ENCODE results near the gene SSX2B. TPM values are rescaled to one million over a fixed set of nuclear protein-coding genes. Genes with fewer than 3 reads are reported as not detected.
"Not testable (repeated sequence)": the region's sequence is repeated elsewhere in the genome, so short reads cannot be mapped to it uniquely, and the experiment has no call there.

Gene SSX2B
- total RNA-seq = not detected

GRCh38 chrX:52750952-52751351 lies at the start of gene SSX2B:
Gene SSX2B, plus strand, starts transcription at chrX:52751252. Its CDS starts 1,429 bp downstream, at chrX:52752681.
- POLR2A ChIA-PET, ATAC-seq: not testable (repeated sequence)

GRCh38 chrX:52707078-52707477 lies 44.0 kb upstream of the SSX2B start, which contains the start of gene SSX2:
Gene SSX2, minus strand, starts transcription at chrX:52707178. Its CDS starts 1,429 bp downstream, at chrX:52705749.
- DNase-seq; H3K9me3 Mint-ChIP-seq (ENCODE audit: insufficient read depth); H3K36me3 Mint-ChIP-seq (ENCODE audit: low read depth); ATAC-seq; H3K27me3 Mint-ChIP-seq (ENCODE audit: low read depth); H3K4me3 Mint-ChIP-seq; H3K4me1 Mint-ChIP-seq (ENCODE audit: low read depth); CTCF ChIA-PET; H3K27ac Mint-ChIP-seq; POLR2A ChIA-PET: not testable (repeated sequence)

More at GRCh38 chrX:52750952-52751351, at the start of gene SSX2B:
- H3K27me3 Mint-ChIP-seq (ENCODE audit: low read depth); H3K27ac Mint-ChIP-seq; H3K9me3 Mint-ChIP-seq (ENCODE audit: insufficient read depth); DNase-seq; H3K36me3 Mint-ChIP-seq (ENCODE audit: low read depth); H3K4me1 Mint-ChIP-seq (ENCODE audit: low read depth); CTCF ChIA-PET; H3K4me3 Mint-ChIP-seq: not testable (repeated sequence)

- DNase-seq; H3K27ac Mint-ChIP-seq; CTCF ChIA-PET; H3K4me1 Mint-ChIP-seq (ENCODE audit: low read depth); POLR2A ChIA-PET; ATAC-seq; H3K4me3 Mint-ChIP-seq; H3K27me3 Mint-ChIP-seq (ENCODE audit: low read depth); H3K9me3 Mint-ChIP-seq (ENCODE audit: insufficient read depth); H3K36me3 Mint-ChIP-seq (ENCODE audit: low read depth): not testable (repeated sequence)
These were observed 14.9 kb downstream of the SSX2B start for GRCh38 chrX:52765983-52766382.

GRCh38 chrX:52773504-52773903 lies 22.5 kb downstream of the SSX2B start:
- H3K27me3 Mint-ChIP-seq (ENCODE audit: low read depth); CTCF ChIA-PET; H3K27ac Mint-ChIP-seq; H3K4me3 Mint-ChIP-seq; DNase-seq; POLR2A ChIA-PET; H3K9me3 Mint-ChIP-seq (ENCODE audit: insufficient read depth); H3K4me1 Mint-ChIP-seq (ENCODE audit: low read depth); H3K36me3 Mint-ChIP-seq (ENCODE audit: low read depth); ATAC-seq: not testable (repeated sequence)

- H3K36me3 Mint-ChIP-seq (ENCODE audit: low read depth); POLR2A ChIA-PET; H3K9me3 Mint-ChIP-seq (ENCODE audit: insufficient read depth); H3K27me3 Mint-ChIP-seq (ENCODE audit: low read depth); DNase-seq; H3K4me3 Mint-ChIP-seq; H3K27ac Mint-ChIP-seq; CTCF ChIA-PET; ATAC-seq; H3K4me1 Mint-ChIP-seq (ENCODE audit: low read depth): not testable (repeated sequence)
These were observed 46.3 kb downstream of the SSX2B start, which contains the start of gene SPANXN5 for GRCh38 chrX:52797327-52797726. Gene SPANXN5, minus strand, starts transcription at chrX:52797427. Its CDS starts 79 bp downstream, at chrX:52797348.

GRCh38 chrX:52804876-52805275 lies 53.8 kb downstream of the SSX2B start:
- POLR2A ChIA-PET; ATAC-seq; CTCF ChIA-PET; H3K4me3 Mint-ChIP-seq; H3K27ac Mint-ChIP-seq; H3K36me3 Mint-ChIP-seq (ENCODE audit: low read depth); H3K27me3 Mint-ChIP-seq (ENCODE audit: low read depth); H3K9me3 Mint-ChIP-seq (ENCODE audit: insufficient read depth); DNase-seq; H3K4me1 Mint-ChIP-seq (ENCODE audit: low read depth): not testable (repeated sequence)

Other genes starting within 250 kb of the SSX2B start
- not detected for gene XAGE1B, start 234.2 kb upstream of the SSX2B start, total RNA-seq
- gene SSX7, start 96.4 kb upstream of the SSX2B start, total RNA-seq = not detected
- gene SSX2, start 44.1 kb upstream of the SSX2B start, total RNA-seq = not detected
- gene SPANXN5, start 46.2 kb downstream of the SSX2B start, total RNA-seq = not detected
- gene XAGE5, start 60.0 kb downstream of the SSX2B start, total RNA-seq = not detected
- not detected for gene XAGE3, start 116.8 kb downstream of the SSX2B start, total RNA-seq
- 10 to 100 TPM; 15.4 to 16.3 TPM for gene FAM156B, start 146.1 kb downstream of the SSX2B start, total RNA-seq
- 10 to 100 TPM; 19.3 to 19.7 TPM for gene FAM156A, start 207.3 kb downstream of the SSX2B start, total RNA-seq

Data from activated CD8-positive, alpha-beta T cell treated with anti-CD3 and anti-CD28 coated beads, Interleukin-2, amount 10 ng/mL, durations not matched to agents 7 days and 5 days (primary cell).